ENCODE measurements around the gene CD40LG.

The CD40LG gene

GRCh38 chrX:136647677-136648360 is at the start of gene CD40LG:
Gene CD40LG (plus strand): TSS chrX:136648158. CDS start chrX:136648249, 91 bp downstream.
- DNase-seq, result peak; percentile 21

DNA sequence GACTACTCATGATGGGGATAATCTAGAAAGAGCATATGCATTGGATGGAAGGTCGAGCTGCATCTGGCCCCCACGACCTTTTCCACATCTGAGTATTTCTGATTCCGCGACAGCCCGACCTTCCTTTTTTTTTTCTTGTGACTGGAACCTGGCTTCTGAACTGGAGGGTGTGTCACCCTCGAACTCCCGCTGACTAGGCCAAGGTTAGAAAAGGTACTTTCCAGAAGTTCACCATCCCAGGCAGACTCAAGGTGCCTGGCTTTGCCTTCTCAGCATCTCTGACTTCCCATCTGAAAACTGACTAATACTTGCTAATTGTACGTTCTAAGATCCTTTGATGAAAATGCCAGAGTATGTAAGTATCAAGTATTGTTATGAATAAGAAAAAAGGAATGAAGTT is 49.3 kb upstream of the CD40LG start:
- peak; percentile 35 for DNase-seq

DNA sequence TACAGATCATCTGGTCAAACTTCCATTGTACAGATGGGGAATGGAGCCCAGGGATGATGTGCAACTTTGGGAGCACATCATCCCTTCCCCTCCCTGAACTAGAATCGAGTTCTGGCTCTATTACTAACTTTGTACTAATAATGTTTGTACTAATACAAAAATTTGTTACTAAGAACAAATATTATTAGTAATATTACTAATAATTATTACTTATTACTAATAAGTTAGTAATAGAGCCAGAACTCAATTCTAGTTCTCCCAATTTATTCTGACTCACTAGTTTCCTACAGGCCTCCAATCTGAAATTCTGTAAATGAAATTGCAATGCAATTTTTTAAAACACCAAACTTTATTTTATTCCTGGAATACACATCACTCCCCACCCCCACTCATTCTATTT is 47.9 kb upstream of the CD40LG start:
- DNase-seq, result no peak

DNA sequence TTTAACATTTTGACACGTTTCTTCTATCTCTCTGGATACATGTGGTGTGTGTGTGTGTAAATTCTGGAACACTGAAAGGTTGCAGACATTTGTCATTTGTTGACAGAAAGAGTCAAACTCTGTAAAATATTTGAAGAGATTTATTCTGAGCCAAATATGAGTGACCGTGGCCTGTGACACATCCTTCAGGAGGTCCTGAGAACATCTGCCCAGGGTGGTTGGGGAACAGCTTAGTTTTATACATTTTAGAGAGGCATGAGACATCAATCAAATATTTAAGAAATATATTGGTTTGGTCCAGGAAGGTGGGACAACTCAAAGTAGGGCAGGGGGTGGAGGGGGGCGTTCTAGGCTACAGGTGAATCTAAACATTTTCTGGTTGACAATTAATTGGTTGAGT is 40.7 kb upstream of the CD40LG start:
- DNase-seq, result no peak

DNA sequence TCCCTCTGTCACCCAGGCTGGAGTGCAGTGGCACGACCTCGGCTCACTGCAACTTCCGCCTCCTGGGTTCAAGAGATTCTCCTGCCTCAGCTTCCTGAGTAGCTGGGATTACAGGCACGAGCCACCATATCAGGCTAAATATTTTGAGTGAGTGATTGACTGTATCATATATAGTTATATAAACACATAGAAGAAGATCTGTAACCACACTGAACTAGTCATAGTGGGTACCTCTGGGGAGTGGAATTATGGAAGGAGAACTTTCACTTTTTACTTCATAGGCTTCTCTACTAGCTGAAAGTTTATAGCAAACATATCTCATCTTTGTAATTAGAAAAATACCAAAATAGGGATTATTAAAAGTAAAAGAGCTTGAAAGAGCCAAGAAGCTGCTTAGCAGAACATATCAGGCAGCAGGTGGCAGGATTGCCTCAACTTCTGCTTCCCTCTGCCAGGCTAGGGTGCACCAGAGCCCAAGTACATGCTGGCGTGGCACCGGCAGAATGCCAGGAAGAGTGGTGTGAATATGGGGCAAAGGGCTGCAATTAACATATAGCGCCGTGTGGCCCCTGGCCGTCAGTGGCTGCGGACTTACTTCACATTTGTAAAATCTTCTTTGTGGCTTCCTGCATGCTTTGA is 39.5 kb upstream of the CD40LG start:
- DNase-seq, result peak; percentile 45

DNA sequence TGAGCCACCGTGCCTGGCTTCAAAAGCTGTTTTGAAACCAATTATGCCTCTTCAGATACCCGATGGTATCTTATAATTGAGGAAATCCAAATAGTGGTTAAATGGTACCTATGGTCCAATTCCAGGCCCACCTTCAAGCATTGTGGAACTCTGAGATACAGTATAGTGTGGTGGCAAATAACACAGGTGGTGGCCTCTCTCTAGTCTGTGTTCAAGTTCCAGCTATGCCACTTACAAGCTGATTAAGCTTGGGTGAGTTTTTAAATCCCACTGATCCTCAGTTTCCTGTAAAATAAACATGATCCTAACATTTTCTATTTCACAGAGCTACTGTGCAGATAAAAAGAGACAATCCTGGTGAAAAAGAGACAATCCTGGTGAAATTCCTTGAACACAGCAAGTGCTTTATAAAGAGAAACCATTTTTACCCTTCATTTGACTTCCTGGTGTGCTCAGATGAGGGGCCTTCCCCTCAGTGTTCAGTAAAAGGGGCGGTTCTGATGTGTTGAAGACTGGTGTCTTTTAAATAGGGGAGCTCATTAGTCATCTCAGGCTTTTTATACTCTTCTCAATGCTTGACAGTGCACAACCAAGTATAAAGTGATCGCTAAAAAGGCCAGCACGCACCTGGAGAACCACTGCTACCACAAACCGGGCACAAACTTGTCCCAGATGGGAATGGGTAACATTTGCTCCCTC is 30.8 kb upstream of the CD40LG start:
- DNase-seq, result peak; percentile 10

DNA sequence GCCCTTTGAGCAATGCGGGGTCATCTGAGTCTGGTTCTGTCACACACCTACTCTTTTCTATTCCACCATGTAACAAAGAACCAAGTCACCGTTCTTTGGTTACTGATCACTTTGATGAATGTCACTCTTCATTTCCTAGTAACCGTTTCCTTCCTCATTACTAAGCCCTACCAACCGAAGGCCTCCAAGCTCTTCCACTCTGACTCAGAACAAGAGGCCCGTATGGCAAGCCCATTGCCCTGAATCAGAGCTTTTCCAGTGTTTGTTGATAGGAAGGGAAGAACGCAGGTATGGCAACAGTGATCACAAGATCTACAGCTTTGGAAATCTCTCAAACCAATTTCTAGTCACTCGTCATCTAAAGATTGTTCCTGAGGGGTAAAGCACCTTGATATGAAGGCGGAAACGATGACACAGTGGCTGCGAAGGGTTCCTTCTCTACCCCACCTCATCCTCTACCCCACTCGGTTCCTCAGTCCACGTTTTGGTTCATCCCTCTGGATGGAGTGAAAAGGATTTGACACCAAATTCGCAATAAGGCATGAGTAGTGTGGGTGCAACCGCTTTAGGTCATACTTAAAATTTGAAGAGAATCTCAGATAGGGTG is 28.0 kb upstream of the CD40LG start:
- DNase-seq, result peak; percentile 46

DNA sequence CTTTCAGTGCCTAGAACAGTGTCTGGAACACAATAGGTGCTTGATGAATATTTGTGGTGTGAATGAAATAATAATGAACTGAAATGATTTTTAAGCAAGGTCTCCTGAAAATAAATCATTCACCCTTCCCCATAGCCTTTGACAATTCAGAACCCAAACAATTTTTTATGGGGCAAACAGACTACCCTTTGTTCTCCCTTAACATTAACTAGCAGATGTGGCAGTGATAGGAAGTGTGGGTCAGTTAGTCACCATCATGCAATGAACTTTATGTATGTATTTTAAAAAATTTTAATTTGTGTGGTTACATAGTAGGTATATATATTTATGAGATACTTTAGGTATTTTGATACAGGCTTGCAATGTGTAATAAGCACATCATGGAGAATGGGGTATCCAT is 27.2 kb upstream of the CD40LG start:
- DNase-seq, result no peak

- no peak for DNase-seq
These were observed 25.4 kb upstream of the CD40LG start for GRCh38 chrX:136622568-136622967.

DNA sequence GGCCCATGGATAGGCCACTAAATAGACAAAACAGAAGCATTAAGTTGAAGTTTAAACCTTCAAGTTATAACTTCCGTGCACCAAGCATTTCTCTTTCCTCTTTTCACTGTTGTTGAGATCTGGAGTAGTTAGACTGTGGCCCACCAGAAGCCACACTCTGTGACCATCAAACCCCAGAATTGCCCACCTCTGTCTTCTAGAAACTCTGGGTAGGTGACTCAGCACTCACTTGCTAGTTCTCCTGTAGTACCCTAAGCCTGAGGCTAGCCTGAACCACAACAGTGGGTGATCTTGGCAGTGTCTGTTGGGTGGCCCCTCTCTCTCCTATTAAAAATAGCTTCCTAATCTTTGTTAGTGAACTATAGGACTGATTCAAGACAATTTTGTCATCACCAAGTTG is 24.6 kb upstream of the CD40LG start:
- no peak for DNase-seq

DNA sequence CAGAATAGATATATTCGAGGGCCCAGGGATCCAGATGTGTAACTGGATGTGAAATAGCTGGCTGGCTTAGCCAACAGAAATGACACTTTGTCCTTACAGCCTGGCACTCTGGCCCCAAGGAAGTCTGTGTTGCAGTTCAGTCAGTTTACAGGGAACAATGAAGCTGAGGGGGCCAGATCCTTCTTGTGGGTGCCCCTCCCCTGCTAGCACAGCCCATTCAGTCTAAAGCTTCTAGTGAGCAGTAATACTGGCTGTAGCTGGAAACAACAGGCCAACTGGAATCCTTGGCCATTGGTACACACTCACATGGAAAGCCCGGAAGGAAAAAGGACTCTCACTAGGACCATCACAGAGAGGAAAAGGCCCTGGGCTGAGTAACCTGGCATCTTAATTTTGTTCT is 22.7 kb upstream of the CD40LG start:
- no peak for DNase-seq

DNA sequence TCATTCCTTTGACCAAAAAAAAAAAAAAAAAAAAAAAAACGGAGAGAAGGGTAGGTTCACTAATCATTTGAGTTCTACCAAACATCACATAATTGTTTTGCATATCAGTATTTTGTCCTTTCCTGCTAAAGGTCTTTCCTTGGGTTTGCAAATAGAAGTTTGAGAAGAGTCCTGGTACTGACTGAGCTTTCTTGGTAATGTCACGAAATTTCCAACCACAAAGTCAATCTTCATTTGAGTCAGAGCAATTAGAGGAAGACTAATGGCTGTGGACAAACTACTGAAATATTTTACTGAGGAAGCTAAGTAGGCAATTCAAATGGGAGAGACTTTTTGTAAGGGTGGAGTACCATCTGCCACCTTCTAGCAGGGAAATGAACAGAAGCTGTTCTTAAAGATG is 21.7 kb upstream of the CD40LG start:
- no peak for DNase-seq

DNA sequence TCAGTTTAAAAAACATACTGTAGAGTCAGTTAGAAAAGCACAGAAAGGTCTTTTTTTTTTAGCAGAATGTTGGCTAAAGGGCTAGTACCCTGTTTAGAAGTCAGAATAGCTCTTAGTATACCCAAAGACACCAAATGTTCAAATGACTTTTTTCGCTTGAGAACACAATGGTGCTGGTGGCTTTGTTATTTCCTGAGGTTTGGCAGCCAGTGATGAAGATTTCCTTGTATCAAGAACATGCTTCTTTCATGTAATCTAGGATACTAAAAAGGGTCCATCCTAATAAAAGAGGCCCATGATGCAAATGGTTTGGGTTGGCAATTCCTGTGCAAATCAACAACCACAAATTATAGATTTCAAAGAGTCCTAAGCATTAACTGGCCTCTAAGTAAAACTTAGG is 21.1 kb upstream of the CD40LG start:
- DNase-seq, result no peak

- peak; percentile 19 for DNase-seq
These were observed 20.5 kb upstream of the CD40LG start for GRCh38 chrX:136627409-136627808.

DNA sequence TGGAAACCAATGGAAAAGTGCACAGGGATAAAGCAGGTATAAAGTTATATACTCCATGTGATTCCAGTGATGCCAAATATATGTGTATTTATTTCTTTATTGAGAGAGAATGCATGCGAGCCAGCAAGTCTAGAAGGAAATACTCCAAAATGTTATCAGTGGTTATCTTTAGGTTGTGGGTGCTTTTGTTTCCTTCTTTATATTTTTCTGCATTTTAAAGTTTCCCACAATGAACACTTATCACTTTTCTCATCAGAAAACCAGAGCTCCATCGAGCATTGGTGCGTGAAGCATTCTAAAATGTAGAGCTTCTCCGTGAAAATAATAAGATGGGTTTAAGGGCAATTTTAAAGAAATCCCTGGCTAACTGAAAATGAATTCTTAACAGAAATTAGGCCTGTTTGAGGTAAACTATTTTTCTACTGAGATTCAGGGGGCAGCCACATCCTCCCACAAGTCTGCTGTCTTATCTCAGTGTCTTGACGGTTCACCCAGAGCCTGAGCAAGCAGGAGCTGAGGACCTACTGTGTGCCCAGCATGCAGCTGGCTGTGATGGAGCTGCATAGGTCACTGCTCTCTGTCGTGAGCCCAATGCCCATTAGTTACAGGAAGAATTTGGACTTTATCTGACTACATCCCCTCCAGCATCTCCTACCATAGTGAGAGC is 18.7 kb upstream of the CD40LG start:
- no peak for DNase-seq

DNA sequence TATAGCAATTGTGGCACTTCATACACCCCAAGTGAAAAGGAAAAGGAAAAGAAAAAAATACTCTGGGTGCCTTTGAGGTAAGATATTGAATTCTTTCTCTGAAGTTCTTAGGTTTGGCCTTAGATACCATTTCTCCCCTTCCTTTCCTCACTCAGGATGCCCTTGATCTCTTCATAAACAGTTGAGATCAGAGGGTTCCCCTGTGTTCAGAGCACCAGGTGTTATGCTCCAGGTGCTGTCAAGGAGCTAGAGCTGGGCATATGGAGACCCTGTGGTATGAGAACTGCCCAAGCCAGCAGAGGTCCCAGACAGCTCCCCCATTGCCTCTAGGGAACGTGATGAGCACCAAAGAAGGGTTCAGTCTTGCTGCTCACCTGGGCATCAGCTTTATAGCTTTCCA is 17.1 kb upstream of the CD40LG start:
- DNase-seq, result no peak

- no peak for DNase-seq
These were observed 12.7 kb upstream of the CD40LG start for GRCh38 chrX:136635235-136635634.

DNA sequence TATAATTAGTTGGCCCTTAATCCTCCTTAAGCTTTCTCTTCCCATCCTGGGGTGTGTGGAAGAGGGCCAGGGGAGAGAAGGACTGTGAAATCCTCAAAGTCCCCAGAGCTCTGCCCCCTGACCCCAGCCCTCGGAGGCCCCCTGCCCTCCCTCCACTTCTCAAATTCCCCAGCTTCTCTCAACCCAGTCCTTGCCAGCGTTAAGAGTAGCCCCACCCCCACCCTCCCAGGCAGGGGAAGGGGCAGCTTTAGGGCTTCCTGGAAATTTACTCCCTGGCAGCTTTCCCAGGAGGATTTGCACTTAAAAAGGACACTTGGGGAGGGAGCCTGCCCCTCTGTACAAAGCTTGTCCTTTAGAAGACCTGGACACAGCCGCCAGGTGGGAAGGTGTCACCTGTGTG is 11.8 kb upstream of the CD40LG start:
- DNase-seq, result no peak

GRCh38 chrX:136639506-136640176 is 8.3 kb upstream of the CD40LG start:
- no peak for DNase-seq

GRCh38 chrX:136643243-136643642 is 4.7 kb upstream of the CD40LG start:
- no peak for DNase-seq

DNA sequence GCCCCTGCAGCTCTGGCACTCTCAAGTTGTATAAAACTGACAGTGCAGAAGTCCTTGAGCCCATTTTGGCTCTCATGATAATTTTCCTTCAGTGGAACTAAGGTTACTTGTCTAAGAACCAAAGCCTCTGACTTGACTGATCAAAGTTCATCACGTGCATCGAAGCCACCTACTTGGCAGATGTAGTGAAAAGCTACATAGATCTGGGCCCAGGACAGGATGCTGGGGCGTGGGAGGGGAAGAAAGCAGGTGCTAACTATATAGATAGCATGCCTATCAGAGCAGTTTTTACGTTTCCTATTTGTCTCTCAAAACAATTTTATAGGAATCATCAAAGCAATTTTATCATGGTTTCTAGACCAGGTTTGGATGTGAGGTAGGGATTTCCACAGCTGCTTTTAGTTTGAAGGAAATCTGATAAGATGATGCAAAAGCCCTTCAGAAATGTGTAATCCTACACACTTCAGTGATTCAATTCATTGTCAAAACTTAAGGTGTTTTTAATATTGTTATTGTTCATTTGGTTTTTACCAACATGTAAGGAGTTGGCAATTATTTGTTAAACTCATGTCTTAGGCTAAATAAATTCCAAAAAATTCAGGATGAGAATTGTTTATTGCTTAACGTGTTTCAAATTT is 1.2 kb upstream of the CD40LG start:
- DNase-seq, result peak; percentile 64

GRCh38 chrX:136650811-136651210 is 2.9 kb downstream of the CD40LG start:
- DNase-seq, result no peak

All from stimulated activated naive CD4-positive, alpha-beta T cell treated with Interleukin-2 at 50 U/mL for 16 hours (primary cell).